Keratinocyte (primary cell): ENCODE results near the gene KBTBD3. TPM values are rescaled to one million over a fixed set of nuclear protein-coding genes. Genes with fewer than 3 reads are reported as not detected.

Experiments used
- DNase-seq: peaks from one replicate; pipeline ENCODE4 v3.0.0-alpha.2; 2011; ENCODE audit warnings: low read depth, missing footprints, low spot score
- FAIRE-seq: peaks from 2 replicates; lab custom pipeline; 2011; peaks lifted over from hg19 to GRCh38; lab: Jason Lieb, UNC
- H2AFZ ChIP-seq: 2 replicates; pipeline ENCODE4 v1.6.0; 2012; ENCODE audit warnings: low read length, control low read depth, inconsistent platforms; ENCODE audit not compliant: control insufficient read depth
- H3K27ac ChIP-seq: 2 replicates; pipeline ENCODE4 v1.5.1; 2011; ENCODE audit warnings: low read length; ENCODE audit not compliant: control insufficient read depth, insufficient read depth
- H3K27me3 ChIP-seq: 3 replicates; pipeline ENCODE4 v1.6.0; 2011; ENCODE audit warnings: low read length; ENCODE audit not compliant: control insufficient read depth, insufficient read depth; ENCODE audit errors: extremely low read depth
- H3K36me3 ChIP-seq, 2 experiments: 2 replicates in 1 of 2; 3 replicates in 1 of 2; pipeline ENCODE4 v1.5.1; 2011; ENCODE audit warnings: low read length in 2 of 2, mild to moderate bottlenecking in 1 of 2; ENCODE audit not compliant: control insufficient read depth in 2 of 2, insufficient read depth in 2 of 2; ENCODE audit errors: extremely low read depth in 1 of 2
- H3K4me1 ChIP-seq: 3 replicates; pipeline ENCODE4 v1.5.1; 2011; ENCODE audit warnings: low read length; ENCODE audit not compliant: control insufficient read depth, insufficient read depth; ENCODE audit errors: extremely low read depth
- H3K4me2 ChIP-seq: 3 replicates; pipeline ENCODE4 v1.6.0; 2011; ENCODE audit warnings: low read depth, low read length; ENCODE audit not compliant: control insufficient read depth, insufficient read depth; ENCODE audit errors: extremely low read depth
- H3K4me3 ChIP-seq, 3 experiments: fragments of 200-600 bp in 1 of 3; sonication (generic) in 1 of 3; 2 replicates in 2 of 3; 3 replicates in 1 of 3; pipeline ENCODE4 v1.5.1; 2011 to 2016; ENCODE audit warnings: low read length in 3 of 3, mild to moderate bottlenecking in 3 of 3, control low read depth in 2 of 3, inconsistent platforms in 1 of 3, low read depth in 1 of 3, mixed read lengths in 1 of 3, mixed run types in 1 of 3, moderate library complexity in 1 of 3; ENCODE audit not compliant: control insufficient read depth in 2 of 3, insufficient read depth in 2 of 3; ENCODE audit errors: extremely low read depth in 1 of 3
- H3K79me2 ChIP-seq: 2 replicates; pipeline ENCODE4 v1.6.0; 2012; ENCODE audit warnings: low read length; ENCODE audit not compliant: control insufficient read depth, insufficient read depth
- H3K9ac ChIP-seq: 3 replicates; pipeline ENCODE4 v1.6.0; 2011; ENCODE audit warnings: low read length; ENCODE audit not compliant: control insufficient read depth, insufficient read depth; ENCODE audit errors: extremely low read depth
- H3K9me1 ChIP-seq: 3 replicates; pipeline ENCODE4 v1.6.0; 2011; ENCODE audit warnings: low read length; ENCODE audit not compliant: control insufficient read depth, insufficient read depth; ENCODE audit errors: extremely low read depth
- H3K9me3 ChIP-seq: 2 replicates; pipeline ENCODE4 v1.5.1; 2012; ENCODE audit warnings: low read depth, low read length; ENCODE audit not compliant: control insufficient read depth
- H4K20me1 ChIP-seq: 3 replicates; pipeline ENCODE4 v1.6.0; 2011; ENCODE audit warnings: low read length; ENCODE audit not compliant: control insufficient read depth, insufficient read depth; ENCODE audit errors: extremely low read depth
- EZH2 ChIP-seq: IDR thresholded peaks from one replicate; pipeline ENCODE4 v1.6.1; 2012; ENCODE audit warnings: inconsistent platforms, mild to moderate bottlenecking, low read length, moderate library complexity
- dilution Hi-C: fragments of 300-500 bp; cut with MboI; formaldehyde crosslinking; loops from one replicate; pipeline ENCODE4 v1.7.0; 2020; ENCODE audit warnings: low sequenced_read_pairs; ENCODE audit not compliant: extremely low pct_ligation_motif_present
- polyA plus RNA-seq, 5 experiments: library from polyadenylated mRNA; depleted of rRNA in 3 of 5; stranded (reverse) in 3 of 5; stranded (forward) in 1 of 5; unstranded in 1 of 5; fragments of >200 nt; gene quantifications; 1 replicate in 1 of 5; 2 replicates in 3 of 5; 3 replicates in 1 of 5; pipeline versions ENCODE4 v1.2.1 to v1.2.3, GENCODE V29; 2011 to 2012; ENCODE audit warnings: missing spikeins in 2 of 5, low read depth in 1 of 5, low replicate concordance in 1 of 5
- TF ChIP-seq, protein P1 (sequence below), 3 experiments: IDR thresholded peaks in 1 of 3; conservative IDR thresholded peaks in 1 of 3; optimal IDR thresholded peaks in 1 of 3; 2 replicates in 2 of 3; 3 replicates in 1 of 3; pipeline versions ENCODE3 to v1.5.1; 2011; ENCODE audit warnings: low read length in 3 of 3, mild to moderate bottlenecking in 3 of 3, moderate library complexity in 2 of 3, control low read depth in 1 of 3, inconsistent platforms in 1 of 3; ENCODE audit not compliant: insufficient read depth in 2 of 3; ENCODE audit errors: extremely low read depth in 1 of 3

KBTBD3 gene
- polyA plus RNA-seq, 1 donor (not counting 4 experiments of a cell fraction or from before 2014, with no cell fraction given) = 8.9 TPM

DNA sequence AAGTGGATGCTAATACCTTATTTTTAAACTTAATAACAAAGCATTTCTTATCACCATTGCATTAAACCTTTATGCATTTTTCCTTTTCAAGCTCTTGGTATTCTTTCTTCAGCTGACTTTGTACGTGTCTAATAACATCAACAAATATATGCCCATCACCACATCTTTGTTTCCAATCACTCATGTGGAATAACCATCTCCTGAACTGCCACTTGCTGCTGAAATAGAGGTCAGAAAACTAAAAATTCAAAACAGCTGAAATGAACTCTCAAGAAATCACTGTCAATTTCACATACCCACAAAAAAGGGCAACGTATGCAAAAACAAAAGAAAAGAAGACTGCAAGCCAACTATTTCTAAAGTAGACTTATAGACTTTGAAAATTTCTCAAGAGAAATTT lies 62.5 kb downstream of the KBTBD3 start:
- no peak for TF ChIP-seq EZH2
- TF ChIP-seq, protein P1, sequence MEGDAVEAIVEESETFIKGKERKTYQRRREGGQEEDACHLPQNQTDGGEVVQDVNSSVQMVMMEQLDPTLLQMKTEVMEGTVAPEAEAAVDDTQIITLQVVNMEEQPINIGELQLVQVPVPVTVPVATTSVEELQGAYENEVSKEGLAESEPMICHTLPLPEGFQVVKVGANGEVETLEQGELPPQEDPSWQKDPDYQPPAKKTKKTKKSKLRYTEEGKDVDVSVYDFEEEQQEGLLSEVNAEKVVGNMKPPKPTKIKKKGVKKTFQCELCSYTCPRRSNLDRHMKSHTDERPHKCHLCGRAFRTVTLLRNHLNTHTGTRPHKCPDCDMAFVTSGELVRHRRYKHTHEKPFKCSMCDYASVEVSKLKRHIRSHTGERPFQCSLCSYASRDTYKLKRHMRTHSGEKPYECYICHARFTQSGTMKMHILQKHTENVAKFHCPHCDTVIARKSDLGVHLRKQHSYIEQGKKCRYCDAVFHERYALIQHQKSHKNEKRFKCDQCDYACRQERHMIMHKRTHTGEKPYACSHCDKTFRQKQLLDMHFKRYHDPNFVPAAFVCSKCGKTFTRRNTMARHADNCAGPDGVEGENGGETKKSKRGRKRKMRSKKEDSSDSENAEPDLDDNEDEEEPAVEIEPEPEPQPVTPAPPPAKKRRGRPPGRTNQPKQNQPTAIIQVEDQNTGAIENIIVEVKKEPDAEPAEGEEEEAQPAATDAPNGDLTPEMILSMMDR (optimal IDR thresholded peaks at IDR 0.05 in 1 of 3, IDR thresholded peaks at IDR 0.05 in 1 of 3, conservative IDR thresholded peaks at IDR 0.05 in 1 of 3; ENCODE audit: extremely low read depth in 1 of 3, insufficient read depth in 2 of 3, low read length in 3 of 3) = no peak
- Histone ChIP-seq H3K9me1 (no peaks in the 10 kb centered on the region), H3K27me3 (no peaks in the 10 kb centered on the region), H3K4me2 (no peak overlapping the region), H2AFZ (no peak overlapping the region), H3K4me3 (no peak overlapping the region), H3K9me3 (no peaks in the 10 kb centered on the region), H3K4me1 (peaks cover 9% of the 10 kb centered on the region), H4K20me1 (no peaks in the 10 kb centered on the region), H3K9ac (no peak overlapping the region), H3K36me3 (peaks cover 0 to 3% of the 10 kb centered on the region in 2 experiments), H3K27ac (no peak overlapping the region), H3K79me2 (peaks cover 25% of the 10 kb centered on the region)
- DNase-seq (no peak), FAIRE-seq (no peak)
- dilution Hi-C loops = no loop called here

DNA sequence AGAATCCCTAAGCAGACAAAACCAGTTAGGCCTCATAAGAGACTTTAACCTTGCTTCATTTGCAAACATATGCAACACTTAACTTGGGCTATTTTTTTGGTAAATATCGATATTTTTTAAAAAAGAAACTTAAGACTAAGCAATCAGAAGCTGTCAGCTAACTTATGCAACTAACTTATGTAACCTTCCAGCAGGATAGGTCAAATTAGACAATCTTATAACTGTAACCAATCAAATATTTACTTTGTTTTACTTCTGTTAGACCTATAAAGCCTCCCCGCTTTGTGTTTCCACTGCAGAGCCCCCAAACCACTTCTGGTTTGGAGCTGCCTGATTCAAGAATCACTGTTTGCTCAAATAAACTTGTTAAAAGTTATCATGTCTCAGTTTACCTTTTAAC lies 63.1 kb downstream of the KBTBD3 start:
- Histone ChIP-seq H3K4me3 (no peak overlapping the region), H3K4me2 (no peak overlapping the region), H4K20me1 (no peaks in the 10 kb centered on the region), H3K36me3 (peaks cover 0 to 5% of the 10 kb centered on the region in 2 experiments), H2AFZ (no peak overlapping the region), H3K9me1 (no peaks in the 10 kb centered on the region), H3K4me1 (peaks cover 4% of the 10 kb centered on the region), H3K9ac (no peak overlapping the region), H3K27ac (no peak overlapping the region), H3K79me2 (peaks cover 21% of the 10 kb centered on the region), H3K27me3 (no peaks in the 10 kb centered on the region), H3K9me3 (no peaks in the 10 kb centered on the region)
- TF ChIP-seq EZH2 = no peak
- TF ChIP-seq, protein P1 (optimal IDR thresholded peaks at IDR 0.05 in 1 of 3, IDR thresholded peaks at IDR 0.05 in 1 of 3, conservative IDR thresholded peaks at IDR 0.05 in 1 of 3; ENCODE audit: extremely low read depth in 1 of 3, insufficient read depth in 2 of 3, low read length in 3 of 3) = no peak
- dilution Hi-C loops = no loop called here
- no peak for FAIRE-seq
- DNase-seq = no peak
